Measurements from ENCODE around the gene TIMM22.
"Not testable (repeated sequence)": the region's sequence is repeated elsewhere in the genome, so short reads cannot be mapped to it uniquely, and the experiment has no call there.

Gene TIMM22

DNA sequence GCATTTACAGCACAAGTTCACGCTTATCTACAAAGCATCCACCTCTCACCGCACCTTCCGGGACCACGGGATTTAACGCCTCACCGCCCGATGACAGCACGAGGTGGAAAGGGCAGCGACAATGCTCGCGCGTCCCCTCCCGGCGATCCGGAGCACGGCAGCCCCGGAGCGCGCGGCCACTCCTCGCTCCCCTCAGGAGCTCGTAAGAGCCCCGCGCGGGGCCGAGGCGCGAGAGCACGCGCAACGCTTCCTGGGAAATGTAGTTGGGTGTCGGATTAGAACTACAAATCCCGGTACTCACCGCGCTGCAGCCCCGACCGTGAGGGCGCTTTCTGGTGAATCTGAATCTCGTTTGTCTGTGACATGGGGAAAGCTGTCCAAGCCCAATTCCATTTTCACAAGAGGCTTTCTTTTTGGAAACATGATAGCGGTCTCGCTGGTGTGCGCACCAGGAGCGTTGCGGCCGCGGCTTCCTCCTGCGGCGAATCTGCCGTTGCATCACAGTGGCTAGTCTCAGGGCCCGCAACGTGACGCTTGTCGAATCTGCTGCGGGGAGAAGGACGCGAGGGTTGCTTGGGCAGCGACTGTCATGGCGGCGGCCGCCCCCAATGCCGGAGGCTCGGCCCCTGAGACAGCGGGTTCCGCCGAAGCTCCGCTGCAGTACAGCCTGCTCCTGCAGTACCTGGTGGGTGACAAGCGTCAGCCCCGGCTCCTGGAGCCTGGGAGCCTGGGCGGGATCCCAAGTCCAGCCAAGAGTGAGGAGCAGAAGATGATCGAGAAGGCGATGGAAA is at the start of gene TIMM22:
Gene TIMM22 (plus strand): TSS at position 576 of the 791 bp plus-strand sequence. CDS start 14 bp downstream, at position 590.
- peak; percentile 98 for DNase-seq

- DNase-seq, result no peak
These were observed 48.6 kb upstream of the TIMM22 start for GRCh38 chr17:948284-948852.

- DNase-seq, result no peak
These were observed 47.2 kb upstream of the TIMM22 start for GRCh38 chr17:949623-950303.

DNA sequence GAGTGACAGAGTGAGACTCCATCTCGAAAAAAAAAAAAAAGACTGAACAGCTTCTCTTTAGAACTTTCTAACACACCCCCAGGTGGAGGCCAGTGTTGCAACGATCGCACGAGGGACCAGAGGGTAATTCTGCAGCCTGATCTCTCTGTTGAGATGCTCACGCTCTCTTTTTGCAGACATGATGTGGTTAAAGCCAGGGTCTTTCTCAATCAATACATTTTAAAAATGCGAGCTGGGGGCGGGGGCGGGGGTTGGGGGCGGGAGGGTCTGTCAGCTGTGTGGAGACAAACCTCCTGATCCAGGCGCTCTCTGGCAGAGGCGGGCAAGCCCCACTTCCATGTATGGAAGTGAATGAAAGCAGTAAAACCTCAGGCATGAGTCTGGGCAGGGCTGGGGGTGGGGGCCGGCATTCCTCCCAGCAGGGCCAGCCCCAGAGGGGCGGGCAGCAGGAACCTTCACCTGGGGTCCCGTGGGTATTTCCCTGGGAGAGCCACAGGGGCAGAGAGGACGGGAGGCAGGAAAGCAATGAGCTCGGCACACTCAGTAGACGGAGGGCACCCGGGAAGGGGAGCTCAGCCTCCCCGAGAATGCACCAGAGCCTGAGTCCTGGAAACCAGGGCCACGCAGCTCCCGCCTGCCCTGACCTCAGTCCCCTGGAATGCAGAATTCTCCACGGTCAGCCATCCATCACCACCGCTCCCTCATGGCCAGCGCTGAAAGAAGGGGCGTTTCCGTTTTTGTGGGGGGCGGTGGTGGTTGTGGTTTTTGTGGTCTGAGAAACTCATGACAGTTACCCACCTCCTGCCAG is 45.4 kb upstream of the TIMM22 start:
- peak in 1 of 3 donors; percentile 8 for DNase-seq

DNA sequence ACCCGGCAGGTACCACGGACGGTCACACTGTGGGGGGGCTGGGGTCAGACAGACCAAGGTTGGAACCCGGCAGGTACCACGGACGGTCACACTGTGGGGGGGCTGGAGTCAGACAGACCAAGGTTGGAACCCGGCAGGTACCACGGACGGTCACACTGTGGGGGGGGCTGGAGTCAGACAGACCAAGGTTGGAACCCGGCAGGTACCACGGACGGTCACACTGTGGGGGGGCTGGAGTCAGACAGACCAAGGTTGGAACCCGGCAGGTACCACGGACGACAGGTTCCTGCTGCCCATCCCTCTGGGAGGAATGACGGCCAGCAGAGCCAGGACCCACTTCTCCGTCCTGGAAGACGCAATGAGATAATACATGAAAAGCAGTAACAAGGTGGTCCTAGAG is 44.3 kb upstream of the TIMM22 start:
- DNase-seq, result not testable (repeated sequence)

- no peak for DNase-seq
These were observed 43.2 kb upstream of the TIMM22 start for GRCh38 chr17:953767-954166.

GRCh38 chr17:954431-955164 is 42.3 kb upstream of the TIMM22 start:
- DNase-seq, result no peak

DNA sequence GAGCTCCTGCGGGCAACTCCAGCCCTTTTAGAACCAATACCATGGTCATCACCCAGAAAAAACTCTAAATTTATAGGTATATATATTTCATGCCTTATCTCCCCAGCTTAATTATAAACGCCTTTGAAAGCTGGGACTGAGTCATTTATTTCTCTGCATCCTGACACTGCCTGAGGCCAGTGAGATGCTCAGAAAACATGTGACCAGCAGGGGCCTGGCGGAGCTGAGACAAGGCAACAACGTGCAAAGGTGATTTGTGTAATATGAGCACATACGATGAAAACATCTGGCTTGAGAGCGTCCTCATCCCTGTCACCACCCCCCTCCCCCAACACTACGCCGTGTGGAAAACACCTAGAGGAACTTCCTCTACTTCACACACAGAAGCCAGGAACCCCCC is 40.0 kb upstream of the TIMM22 start:
- DNase-seq, result no peak

- no peak for DNase-seq
These were observed 39.0 kb upstream of the TIMM22 start for GRCh38 chr17:957856-958421.

- DNase-seq, result no peak
These were observed 38.0 kb upstream of the TIMM22 start for GRCh38 chr17:958712-959451.

DNA sequence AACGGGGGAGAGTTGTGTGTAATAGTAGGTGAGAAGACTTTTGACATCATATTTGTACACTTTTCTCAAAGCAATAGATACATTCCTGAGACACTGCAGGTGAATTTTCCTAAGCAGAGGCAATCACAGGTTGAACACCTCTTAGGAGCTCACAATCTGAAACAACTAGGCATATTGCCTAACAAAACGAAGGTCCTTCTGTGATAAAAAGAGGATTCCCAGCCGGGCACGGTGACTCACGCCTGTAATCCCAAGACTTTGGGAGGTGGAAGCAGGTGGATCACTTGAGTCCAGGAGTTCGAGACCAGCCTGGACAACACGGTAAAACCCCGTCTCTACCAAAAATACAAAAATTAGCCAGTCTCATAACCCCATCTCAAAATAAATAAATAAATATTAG is 34.8 kb upstream of the TIMM22 start:
- no peak for DNase-seq

GRCh38 chr17:962670-963069 is 34.3 kb upstream of the TIMM22 start:
- DNase-seq, result no peak

- DNase-seq, result no peak
These were observed 32.1 kb upstream of the TIMM22 start for GRCh38 chr17:964876-965275.

- DNase-seq, result no peak
These were observed 31.5 kb upstream of the TIMM22 start for GRCh38 chr17:965311-965989.

GRCh38 chr17:967122-967521 is 29.8 kb upstream of the TIMM22 start:
- DNase-seq, result no peak

GRCh38 chr17:968812-969730 is 27.9 kb upstream of the TIMM22 start:
- DNase-seq, result no peak

DNA sequence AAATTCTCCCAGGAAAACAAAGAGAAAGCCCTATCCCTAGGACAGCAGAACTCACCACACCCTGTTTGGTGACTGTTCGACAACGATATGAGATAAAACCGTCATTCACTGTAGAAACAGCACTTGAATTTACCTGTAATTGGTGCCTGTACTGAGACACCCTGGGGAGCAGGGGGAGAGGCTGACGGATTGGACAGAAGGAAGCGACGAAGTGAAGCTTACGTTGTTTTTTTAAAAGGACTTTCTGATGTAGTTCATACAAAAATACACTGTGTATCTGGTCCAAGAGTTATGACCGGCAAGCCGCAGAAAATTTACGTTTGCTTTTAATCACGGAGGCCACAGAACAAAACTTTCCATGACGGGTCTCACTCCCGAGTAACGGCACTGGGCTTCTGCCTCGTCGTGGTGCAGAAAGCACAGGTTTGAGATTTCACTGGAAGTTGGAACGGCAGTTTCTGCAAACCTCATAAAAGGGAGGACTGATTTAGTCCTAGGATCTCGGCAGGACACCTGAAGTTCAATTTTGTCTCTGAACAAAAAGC is 27.0 kb upstream of the TIMM22 start:
- no peak for DNase-seq

- no peak for DNase-seq
These were observed 26.6 kb upstream of the TIMM22 start for GRCh38 chr17:970364-970763.

DNA sequence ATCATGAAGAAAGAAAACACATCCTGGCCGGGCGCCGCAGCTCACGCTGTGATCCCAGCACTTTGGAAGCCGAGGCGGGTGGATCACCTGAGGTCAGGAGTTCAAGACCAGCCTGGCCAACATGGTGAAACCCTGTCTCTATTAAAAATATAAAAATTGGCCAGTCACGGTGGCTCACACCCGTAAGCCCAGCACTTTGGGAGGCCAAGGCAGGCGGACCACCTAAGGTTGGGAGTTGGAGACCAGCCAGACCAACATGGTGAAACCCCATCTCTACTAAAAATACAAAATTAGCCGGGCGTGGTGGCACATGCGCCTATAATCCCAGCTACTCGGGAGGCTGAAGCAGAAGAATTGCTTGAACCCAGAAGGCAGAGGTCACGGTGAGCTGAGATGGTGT is 25.1 kb upstream of the TIMM22 start:
- DNase-seq, result not testable (repeated sequence)
